GM18505 (cell line): ENCODE results near the gene FUT8.
A peak's percentile ranks its signal among the peaks of the same experiment; 100 is the strongest.

ENCODE experiments used
- ATAC-seq: cut with Tn5 transposase; IDR thresholded peaks from one replicate; pipeline ENCODE4 v1.9.1; 2021; ENCODE audit not compliant: unreplicated experiment
- POLR2A ChIP-seq: IDR thresholded peaks from 4 replicates; pipeline ENCODE4 v1.6.1; 2011; ENCODE audit warnings: borderline replicate concordance; ENCODE audit not compliant: insufficient read depth, insufficient read length; ENCODE audit errors: extremely low read depth

The FUT8 gene

DNA sequence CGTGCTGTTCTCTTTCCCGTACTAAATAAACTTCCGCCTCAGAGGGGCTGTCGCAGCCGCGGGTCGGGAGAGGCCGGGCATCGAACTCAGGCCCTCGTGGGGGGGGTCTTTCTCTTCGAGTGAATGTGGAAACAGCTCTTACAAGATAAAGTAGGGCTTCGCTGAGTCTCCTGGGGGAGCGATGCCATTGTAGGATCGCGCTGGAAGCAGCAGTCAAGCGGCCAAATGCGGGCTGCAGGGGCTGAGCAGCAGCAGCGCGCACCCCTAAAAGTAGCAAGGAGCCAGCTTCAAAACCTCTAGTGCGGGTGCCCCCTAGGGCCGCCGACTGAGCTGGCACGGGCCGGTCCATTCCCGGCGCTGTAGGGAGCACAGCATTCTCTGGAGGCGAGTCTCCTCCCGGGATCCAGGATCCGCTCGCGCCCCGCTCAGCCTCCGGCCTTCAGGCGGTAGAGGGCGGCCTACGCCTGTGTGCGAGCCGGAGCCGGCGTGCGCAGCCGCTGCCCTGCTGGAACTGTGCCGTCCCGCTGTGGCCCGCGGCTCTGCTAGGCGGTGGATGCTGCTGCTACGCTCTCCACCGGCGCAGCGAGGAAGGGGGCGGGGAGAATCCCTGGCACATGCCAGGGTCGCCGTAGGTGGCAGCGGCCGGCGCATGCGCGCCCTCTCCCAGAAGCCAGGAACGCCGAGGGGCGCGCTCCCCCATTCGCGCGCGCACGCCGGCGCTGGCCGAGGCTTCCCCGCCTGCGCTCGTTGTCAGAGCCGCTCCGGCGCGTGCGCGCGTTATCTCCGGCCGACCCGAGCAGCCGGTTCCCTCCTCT is at the start of gene FUT8:
FUT8 (plus strand) TSS at position 699 of the 815 bp plus-strand sequence. CDS start 148,834 bp downstream, outside the sequence.
- peak; percentile 76 for ATAC-seq
- TF ChIP-seq POLR2A, result peak; percentile 86

DNA sequence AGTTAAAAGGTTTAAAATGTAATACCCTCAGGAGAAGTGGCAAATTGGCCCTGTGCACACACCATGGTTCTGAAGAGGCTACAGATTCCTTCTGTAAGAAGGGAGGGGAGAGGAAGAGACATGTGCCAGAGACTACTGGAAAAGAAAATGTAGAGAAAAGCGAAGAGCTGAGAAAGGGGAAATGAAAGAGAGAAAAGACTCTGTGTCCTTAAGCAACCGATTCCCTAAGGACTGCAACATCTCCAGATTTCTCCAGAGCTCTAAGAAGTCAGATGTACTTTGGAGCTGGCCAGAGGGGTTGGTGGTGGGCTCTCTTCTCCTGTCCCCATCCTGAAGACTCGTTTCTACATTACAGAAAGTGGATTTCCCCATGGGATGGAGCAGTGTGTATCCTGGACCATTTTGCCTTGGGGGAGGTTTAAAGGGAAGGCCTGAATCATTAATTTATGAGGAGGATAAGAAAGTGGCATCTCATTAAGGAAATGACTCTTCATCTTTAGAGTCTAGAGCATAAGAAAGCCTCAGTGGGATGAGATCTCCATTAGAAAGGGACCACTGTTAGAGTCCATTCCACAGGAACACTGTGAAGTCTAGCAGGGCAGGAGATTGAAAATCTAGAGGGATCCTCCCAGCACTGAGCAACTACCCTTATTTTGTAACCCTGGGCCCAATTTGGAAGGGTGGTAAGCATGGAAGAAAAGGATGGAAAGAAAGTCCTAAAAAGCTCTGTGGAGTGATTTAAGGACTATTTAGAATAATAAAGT is 45.5 kb upstream of the FUT8 start:
- no peak for TF ChIP-seq POLR2A
- no peak for ATAC-seq

DNA sequence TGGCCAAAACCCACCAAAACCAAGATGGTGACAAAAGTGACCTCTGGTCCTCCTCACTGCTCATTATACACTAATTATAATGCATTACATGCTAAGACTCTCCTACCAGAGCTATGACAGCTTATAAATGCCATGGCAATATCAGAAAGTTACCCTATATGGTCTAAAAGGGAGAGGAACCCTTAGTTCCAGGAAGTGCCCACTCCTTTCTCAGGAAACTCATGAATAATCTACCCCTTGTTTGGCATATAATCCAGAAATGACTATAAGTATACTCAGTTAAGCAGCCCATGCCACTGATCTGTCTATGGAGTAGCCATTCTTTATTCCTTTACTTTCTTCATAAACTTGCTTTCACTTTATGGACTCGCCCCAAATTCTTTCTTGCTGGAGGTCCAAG is 43.0 kb upstream of the FUT8 start:
- ATAC-seq, result no peak
- TF ChIP-seq POLR2A, result no peak

DNA sequence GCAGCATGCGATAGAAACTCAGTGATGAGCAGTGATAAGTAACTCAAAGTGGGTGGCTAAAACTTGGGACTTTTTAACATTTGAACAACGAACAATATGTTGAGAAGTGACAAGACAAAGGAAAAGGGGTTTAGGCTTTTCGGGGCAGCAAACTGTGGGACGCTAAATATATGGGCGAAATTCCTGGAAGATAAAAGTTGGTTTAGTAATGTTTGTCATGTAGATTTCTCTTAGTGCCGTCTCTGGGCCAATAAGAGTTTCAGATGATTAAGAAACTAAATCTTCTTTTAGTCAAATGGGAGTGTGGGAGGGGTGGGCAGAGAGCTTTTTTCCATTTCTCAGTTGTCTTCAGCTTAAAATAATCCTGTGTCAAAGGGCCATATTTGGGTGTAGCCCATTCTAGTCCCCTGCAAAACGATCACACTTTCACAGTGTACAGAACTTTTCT is 41.7 kb upstream of the FUT8 start:
- TF ChIP-seq POLR2A, result peak; percentile 7
- ATAC-seq, result no peak

DNA sequence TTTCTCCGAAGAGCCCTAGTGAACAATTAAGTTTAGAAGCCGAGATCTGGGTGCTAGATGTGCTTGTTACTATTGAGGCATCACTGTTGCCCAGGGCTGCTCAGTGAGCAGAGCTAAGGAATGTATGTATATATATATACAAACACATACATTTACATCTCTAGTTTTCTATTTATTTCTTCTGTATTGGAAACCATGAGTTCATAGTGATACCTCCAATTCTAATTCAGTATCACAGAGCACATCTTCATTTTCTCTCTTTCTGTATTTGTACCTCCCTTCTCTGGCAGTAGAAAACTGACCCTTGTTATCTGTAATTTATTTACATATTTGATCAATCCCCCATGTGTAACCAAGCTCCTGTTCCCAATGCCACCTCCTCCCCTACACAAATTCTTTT is 40.7 kb upstream of the FUT8 start:
- no peak for ATAC-seq
- TF ChIP-seq POLR2A, result no peak

DNA sequence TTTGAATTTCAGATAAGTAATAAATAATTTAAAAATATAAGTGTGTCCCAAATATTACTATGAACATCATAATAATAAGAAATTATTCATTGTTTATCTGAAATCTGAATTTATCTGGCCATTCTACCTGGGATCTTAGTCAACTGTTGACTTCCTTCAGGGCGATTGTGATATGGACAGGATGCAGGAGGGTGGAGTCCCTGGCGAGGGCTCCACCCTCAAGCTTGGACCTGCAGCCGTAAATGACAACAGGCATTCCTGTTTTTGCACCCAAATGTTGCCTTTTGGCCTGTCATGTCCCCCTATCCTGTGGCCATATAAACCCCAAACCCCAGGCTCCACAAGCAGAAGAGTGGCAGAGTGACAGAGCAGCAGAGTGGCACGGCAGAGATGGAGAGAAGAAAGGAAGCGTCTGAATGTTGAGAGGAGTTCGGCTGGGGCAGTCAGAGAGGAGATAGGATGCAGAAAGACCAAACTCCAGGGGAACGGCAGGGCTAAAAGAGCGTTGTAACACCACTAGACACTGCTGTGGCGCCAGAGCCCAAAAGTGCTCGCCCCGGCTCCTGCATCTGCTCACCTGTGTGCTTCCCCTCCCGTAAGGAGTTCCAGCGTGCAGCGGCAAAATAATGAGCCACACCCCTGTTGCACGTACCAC is 39.4 kb upstream of the FUT8 start:
- ATAC-seq, result no peak
- no peak for TF ChIP-seq POLR2A

DNA sequence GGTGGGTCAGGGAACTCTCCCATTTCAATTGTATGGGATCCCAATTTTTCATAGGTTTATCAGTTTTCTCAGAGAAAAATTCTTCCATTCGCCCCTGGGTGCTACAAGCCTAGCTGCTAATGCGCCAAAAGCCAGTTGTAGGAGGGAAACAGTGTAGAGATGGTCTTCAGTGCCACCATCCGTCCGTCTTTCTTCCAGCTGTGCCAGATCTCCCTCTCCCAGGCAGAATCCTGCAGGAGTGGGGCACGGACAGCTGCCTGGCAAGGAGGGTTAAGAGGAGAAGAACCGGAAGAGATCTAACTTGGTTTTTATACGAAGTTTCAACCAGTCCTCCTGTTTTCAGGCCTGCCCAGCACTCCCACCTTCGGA is 38.9 kb upstream of the FUT8 start:
- TF ChIP-seq POLR2A, result no peak
- no peak for ATAC-seq

DNA sequence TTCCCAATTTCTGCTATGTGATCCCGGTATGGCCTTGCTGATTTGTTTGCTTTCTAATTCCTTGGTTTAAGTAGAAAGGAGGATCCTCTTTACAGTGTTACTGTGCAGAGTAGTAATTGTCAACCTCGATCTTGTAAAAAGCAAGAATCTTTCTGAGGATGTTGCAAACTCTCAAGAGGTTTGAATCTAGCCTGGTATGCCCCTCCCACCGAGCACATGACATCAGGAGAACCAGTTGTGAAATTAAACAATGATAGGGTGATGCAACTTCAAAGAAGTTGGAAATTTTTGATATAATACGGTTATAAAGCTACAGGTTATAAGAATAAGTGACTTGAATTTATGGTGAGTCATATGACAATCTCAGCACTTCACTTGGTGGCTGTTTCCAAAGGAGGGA is 35.0 kb upstream of the FUT8 start:
- no peak for ATAC-seq
- no peak for TF ChIP-seq POLR2A

DNA sequence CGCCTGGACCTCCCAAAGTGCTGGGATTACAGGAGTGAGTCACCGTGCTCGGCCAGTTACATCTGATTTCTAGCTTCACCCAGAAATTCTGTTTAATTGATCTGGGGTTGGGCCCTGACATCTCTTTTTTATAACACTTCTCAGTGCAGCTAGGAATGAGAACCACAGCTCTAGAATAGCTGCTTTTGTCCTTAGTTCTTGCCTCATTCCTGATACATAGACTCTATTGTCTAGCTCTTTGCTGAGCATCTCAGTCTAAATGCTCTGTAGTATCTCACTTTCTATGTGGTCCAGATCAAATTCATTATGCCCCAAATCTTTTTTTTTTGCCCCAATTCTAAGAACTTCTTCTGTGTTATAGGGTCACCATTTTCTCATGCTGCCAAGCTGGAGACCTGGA is 29.9 kb upstream of the FUT8 start:
- TF ChIP-seq POLR2A, result no peak
- no peak for ATAC-seq

DNA sequence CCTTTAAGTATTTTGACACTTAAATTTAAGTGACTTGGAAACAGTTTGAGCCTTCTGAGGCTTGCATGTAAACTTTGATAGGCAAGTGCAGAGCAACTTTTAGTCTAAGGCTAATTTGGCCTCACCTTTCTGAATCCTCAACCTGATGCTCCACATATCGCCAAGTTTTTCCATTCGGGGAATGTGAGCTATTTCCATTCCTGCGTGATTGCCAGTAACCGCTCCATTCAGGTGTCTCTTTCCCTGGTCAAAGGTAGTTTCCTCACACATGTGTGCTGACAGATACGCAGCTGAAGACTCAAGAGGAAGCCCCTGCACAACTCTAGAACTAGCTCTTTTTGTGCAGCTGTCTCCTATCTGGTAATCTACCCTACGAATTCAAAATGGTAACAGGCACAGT is 25.4 kb upstream of the FUT8 start:
- no peak for ATAC-seq
- TF ChIP-seq POLR2A, result no peak

DNA sequence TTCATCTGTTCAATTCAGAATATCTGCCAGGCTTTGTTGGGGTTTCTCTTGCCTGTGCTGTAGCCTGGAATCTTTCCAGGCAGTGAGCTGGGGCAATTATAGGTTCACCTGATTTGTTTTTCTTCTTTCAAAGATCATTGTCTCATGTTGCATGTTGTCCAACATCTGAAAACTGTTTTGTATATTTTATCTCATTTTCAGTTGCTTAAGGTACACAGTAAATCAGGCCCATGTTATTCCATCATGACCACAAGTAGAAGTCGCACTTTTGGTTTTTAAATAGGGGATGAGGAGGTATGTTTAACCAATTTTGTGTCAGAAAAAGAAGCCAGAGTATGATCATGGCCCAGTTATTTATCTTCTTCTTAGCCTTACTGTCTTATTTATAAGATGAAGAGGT is 24.9 kb upstream of the FUT8 start:
- no peak for ATAC-seq

DNA sequence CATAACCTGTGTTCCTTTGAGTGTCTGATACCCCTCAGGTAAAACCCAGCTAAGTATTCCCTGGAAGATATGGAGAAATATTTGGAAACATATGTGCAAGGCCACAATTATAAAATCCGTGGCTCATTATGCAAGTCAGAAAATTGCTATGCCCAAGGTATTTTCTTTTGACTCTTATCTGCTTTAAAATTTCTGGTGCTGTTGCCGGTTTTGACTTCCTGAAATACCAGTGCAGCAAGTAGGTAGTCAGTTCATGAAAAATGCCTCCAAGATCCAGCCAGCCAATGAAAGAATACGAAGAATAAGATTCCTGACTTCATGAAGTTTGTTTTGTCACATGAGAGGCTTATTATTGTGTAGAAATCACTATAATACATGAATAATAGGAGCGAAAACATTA is 20.2 kb upstream of the FUT8 start:
- ATAC-seq, result no peak
- no peak for TF ChIP-seq POLR2A

More for the DNA sequence above, 24.9 kb upstream of the FUT8 start:
- TF ChIP-seq POLR2A, result no peak

DNA sequence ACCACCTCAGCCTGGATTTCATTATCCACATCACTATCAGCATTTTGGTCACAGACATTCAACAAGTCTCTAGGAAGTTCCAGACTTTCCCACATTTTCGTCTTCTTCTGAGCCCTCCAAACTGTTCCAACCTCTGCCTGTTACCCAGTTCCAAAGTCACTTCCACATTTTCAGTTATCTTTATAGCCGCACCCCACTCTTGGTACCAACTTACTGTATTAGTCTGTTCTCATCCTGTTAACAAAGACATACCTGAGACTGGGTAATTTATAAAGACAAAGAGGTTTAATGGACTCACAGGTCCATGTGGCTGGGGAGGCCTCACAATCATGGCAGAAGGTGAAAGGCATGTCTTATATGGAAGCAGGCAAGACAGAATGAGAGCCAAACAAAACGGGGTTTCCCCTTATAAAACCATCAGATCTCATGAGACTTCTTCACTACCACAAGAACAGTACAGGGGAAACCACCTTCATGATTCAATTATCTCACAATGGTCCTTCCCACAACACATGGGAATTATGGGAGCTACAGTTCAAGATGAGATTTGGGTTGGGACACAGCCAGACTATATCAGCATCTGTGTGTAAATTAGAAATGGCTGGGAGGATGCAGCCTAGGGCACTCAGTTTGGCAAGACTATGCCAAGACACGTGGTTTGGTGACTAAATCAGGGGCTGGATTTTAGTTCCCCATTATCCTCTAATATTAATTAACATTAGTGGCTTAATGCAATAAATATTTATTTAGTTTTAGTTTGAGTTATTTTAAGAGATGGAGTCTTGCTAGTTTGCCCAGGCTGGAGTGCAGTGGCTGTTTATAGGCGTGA is 16.2 kb upstream of the FUT8 start:
- TF ChIP-seq POLR2A, result no peak
- no peak for ATAC-seq

DNA sequence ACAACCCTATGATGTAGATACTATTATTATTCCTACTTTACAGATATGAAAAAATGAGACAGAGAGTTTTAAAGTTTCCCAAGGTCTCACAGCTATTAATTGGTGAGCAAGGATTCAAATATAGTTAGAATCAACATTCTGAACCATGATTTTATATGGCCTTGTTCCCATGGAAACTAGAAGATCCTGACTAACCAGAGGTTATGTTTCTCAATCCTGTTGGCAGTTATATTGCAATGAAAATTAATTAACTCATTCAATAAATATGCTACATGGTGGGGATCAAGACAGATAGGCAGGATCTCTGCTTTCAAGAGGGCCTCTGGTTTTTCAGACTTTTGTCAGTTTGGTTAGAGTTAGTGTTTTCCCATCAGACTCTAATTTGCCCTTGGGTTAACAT is 9.3 kb upstream of the FUT8 start:
- no peak for TF ChIP-seq POLR2A
- ATAC-seq, result no peak

DNA sequence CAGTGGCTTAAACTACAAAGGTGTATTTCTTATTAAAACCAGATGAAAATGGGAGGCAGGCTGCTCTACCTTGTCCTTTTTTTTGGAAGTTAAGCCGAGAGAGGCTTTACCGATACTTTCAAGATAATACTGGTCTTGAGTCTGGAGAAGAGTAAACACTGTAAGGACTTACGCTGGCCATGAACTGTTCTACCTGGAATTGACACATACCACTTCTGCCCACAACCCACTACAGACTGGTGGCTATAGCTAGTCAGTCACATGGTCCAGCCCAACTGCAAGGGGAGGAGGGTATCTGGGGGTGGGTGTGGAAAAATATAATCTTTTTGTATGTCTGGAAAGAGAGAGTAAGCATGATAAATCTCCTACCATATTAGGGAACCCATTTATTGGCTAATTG is 4.4 kb upstream of the FUT8 start:
- no peak for TF ChIP-seq POLR2A
- ATAC-seq, result no peak
